B cell (primary cell): ENCODE measurements around the gene TFB1M. TPM values are rescaled to one million over a fixed set of nuclear protein-coding genes. Genes with fewer than 3 reads are reported as not detected.

Experiments used
- ATAC-seq: fragments of 200-7000 bp; cut with Tn5 transposase; one replicate; pipeline ENCODE4 v1.10.0; 2021; ENCODE audit warnings: low read depth, mild to moderate bottlenecking, moderate number of reproducible peaks, moderate library complexity
- CTCF ChIA-PET: fragments of 350-600 bp; sonication (Branson Sonifier 250); formaldehyde crosslinking; loops from one replicate; lab custom pipeline; 2021; ENCODE audit warnings: antibody characterized with exemption, inconsistent platforms; lab: Charles Lee
- POLR2A ChIA-PET: fragments of 350-600 bp; sonication (Branson Sonifier 250); formaldehyde crosslinking; loops from one replicate; lab custom pipeline; 2021; ENCODE audit warnings: antibody characterized with exemption; lab: Charles Lee
- DNase-seq: peaks from one replicate; pipeline ENCODE4 v3.0.0; 2013
- H2AFZ ChIP-seq: 2 replicates; pipeline ENCODE4 v1.6.1; 2012; ENCODE audit warnings: mild to moderate bottlenecking, low read depth, low read length; ENCODE audit not compliant: insufficient read depth, poor library complexity, severe bottlenecking
- H3K27ac ChIP-seq, 2 donors: 1 replicate in 1 of 2; 2 replicates in 1 of 2; pipeline ENCODE4 v1.5.1; 2012 to 2013; ENCODE audit warnings: low read length in 2 of 2, mild to moderate bottlenecking in 2 of 2, moderate library complexity in 1 of 2
- H3K27me3 ChIP-seq, 4 experiments: fragments of 200-600 bp in 1 of 4; sonication (generic) in 1 of 4; replicated peaks in 1 of 4; 1 replicate in 2 of 4; 2 replicates in 2 of 4; pipeline versions ENCODE4 v1.6.1 to v1.7.0; 2013 to 2016; ENCODE audit warnings: low read length in 3 of 4, mild to moderate bottlenecking in 2 of 4, mixed read lengths in 1 of 4, moderate library complexity in 1 of 4; ENCODE audit not compliant: insufficient read depth in 4 of 4, control insufficient read depth in 3 of 4; ENCODE audit errors: control extremely low read depth in 1 of 4
- H3K36me3 ChIP-seq, 2 experiments: replicated peaks in 1 of 2; 1 replicate in 1 of 2; 2 replicates in 1 of 2; pipeline versions ENCODE4 v1.6.1 to v1.7.1; 2013; ENCODE audit warnings: low read length in 1 of 2; ENCODE audit not compliant: insufficient read depth in 2 of 2, control insufficient read depth in 1 of 2; ENCODE audit errors: control extremely low read depth in 1 of 2, extremely low read depth in 1 of 2
- H3K4me1 ChIP-seq, 2 donors: fragments of 200-600 bp in 1 of 2; sonication (generic) in 1 of 2; 1 replicate in 1 of 2; 2 replicates in 1 of 2; pipeline versions ENCODE4 v1.5.1 to v1.6.1; 2013 to 2017; ENCODE audit warnings: low read length in 2 of 2; ENCODE audit not compliant: control insufficient read depth in 2 of 2, insufficient read depth in 2 of 2
- H3K4me2 ChIP-seq: replicated peaks from 2 replicates; pipeline ENCODE3; 2012; ENCODE audit warnings: mild to moderate bottlenecking, low read depth, low read length; ENCODE audit not compliant: poor library complexity, severe bottlenecking
- H3K4me3 ChIP-seq, 5 experiments: fragments of 200-600 bp in 1 of 5; sonication (generic) in 1 of 5; 1 replicate in 3 of 5; 2 replicates in 2 of 5; pipeline versions ENCODE4 v1.5.1 to v1.7.0; 2011 to 2016; ENCODE audit warnings: low read length in 4 of 5, mild to moderate bottlenecking in 4 of 5, low read depth in 2 of 5, control low read depth in 1 of 5, moderate library complexity in 1 of 5; ENCODE audit not compliant: insufficient read depth in 1 of 5; ENCODE audit errors: control extremely low read depth in 1 of 5, extremely low read depth in 1 of 5
- H3K79me2 ChIP-seq: fragments of 200-600 bp; sonication (generic); one replicate; pipeline ENCODE4 v1.6.0; 2016; ENCODE audit warnings: low read length; ENCODE audit not compliant: control insufficient read depth, insufficient read depth
- H3K9ac ChIP-seq: fragments of 200-600 bp; sonication (generic); 2 replicates; pipeline ENCODE4 v1.6.1; 2017; ENCODE audit warnings: mild to moderate bottlenecking, low read length, moderate library complexity
- H3K9me3 ChIP-seq, 3 donors: one replicate each; pipeline versions ENCODE4 v1.6.1 to v1.7.1; 2013; ENCODE audit warnings: low read length in 2 of 3; ENCODE audit not compliant: control insufficient read depth in 2 of 3, insufficient read depth in 1 of 3; ENCODE audit errors: control extremely low read depth in 1 of 3
- H4K20me1 ChIP-seq: 2 replicates; pipeline ENCODE4 v1.6.0; 2012; ENCODE audit warnings: mild to moderate bottlenecking, low read length; ENCODE audit not compliant: insufficient read depth, control insufficient read depth, poor library complexity, severe bottlenecking
- H3K27ac Mint-ChIP-seq: one replicate; pipeline ENCODE4 v1.8.0; 2021; ENCODE audit warnings: mixed read lengths
- H3K27me3 Mint-ChIP-seq: one replicate; pipeline ENCODE4 v1.8.0; 2021; ENCODE audit warnings: mixed read lengths
- H3K4me1 Mint-ChIP-seq: one replicate; pipeline ENCODE4 v1.8.0; 2021; ENCODE audit warnings: mixed read lengths
- H3K4me3 Mint-ChIP-seq: one replicate; pipeline ENCODE4 v1.8.0; 2021; ENCODE audit warnings: mixed read lengths
- H3K9me3 Mint-ChIP-seq: one replicate; pipeline ENCODE4 v1.8.0; 2022; ENCODE audit warnings: mixed read lengths; ENCODE audit not compliant: insufficient read depth
- EZH2 ChIP-seq: IDR thresholded peaks from 2 replicates; pipeline ENCODE4 v1.6.1; 2012; ENCODE audit warnings: borderline replicate concordance, low read depth, mild to moderate bottlenecking, moderate library complexity, low read length; ENCODE audit not compliant: insufficient read depth, poor library complexity, severe bottlenecking
- WGBS: methylation state at CpG from one replicate; pipeline ENCODE4 v1.1.5; 2013; ENCODE audit warnings: missing lambda C conversion rate; ENCODE audit not compliant: insufficient coverage; 5-methylcytosine and 5-hydroxymethylcytosine counted together
- intact Hi-C: fragments of 100-400 bp; cut with micrococcal nuclease; formaldehyde crosslinking; loops from one replicate; pipeline ENCODE4 v1.10.0; 2022
- polyA plus RNA-seq: library from polyadenylated mRNA; depleted of rRNA; stranded (reverse); fragments of >200 nt; gene quantifications from 2 replicates; pipeline ENCODE4 v1.2.3, GENCODE V29; 2012
- total RNA-seq, 2 donors: library from RNA; stranded (reverse); fragments of 120-200 nt in 1 of 2; gene quantifications; 1 replicate in 1 of 2; 2 replicates in 1 of 2; pipeline versions ENCODE4 v1.2.3 to v1.2.4, GENCODE V29; 2013 to 2022
- TF ChIP-seq, protein P1 (sequence below): fragments of 200-600 bp; IDR thresholded peaks from one replicate; pipeline ENCODE4 v1.8.0; 2022; ENCODE audit warnings: antibody characterized with exemption, mild to moderate bottlenecking

The TFB1M gene
- total and polyA plus RNA-seq, 2 donors (not counting 1 experiment from before 2014, with no cell fraction given): 18.6 to 49.9 TPM

- no peaks in the 10 kb centered on the region for H3K9me3 Mint-ChIP-seq
- no peaks in the 10 kb centered on the region for H3K9me3 ChIP-seq
- ChIA-PET CTCF (interaction anchor here (1.0 to 2.4 kb wide), 2 partner anchors 21 to 89 kb away, joined by 3 to 11 read pairs; no protein-coding TSS in a partner anchor), POLR2A (no interaction called here)
- H4K20me1 ChIP-seq: no peaks in the 10 kb centered on the region
- H3K27me3 ChIP-seq: no peaks in the 10 kb centered on the region
- H3K4me1 ChIP-seq: peaks cover under 1% of the 10 kb centered on the region in 2 donors
- no peaks in the 10 kb centered on the region for H3K79me2 ChIP-seq
- H3K4me3 ChIP-seq: no peak overlapping the region
- intact Hi-C loops: loop anchor here (5.0 kb wide), 1 partner anchor 585 kb away; no protein-coding TSS in a partner anchor
- no peak overlapping the region for H3K27ac Mint-ChIP-seq
- no peak overlapping the region for H3K27ac ChIP-seq
- DNase-seq: no peak
- TF ChIP-seq, protein P1, sequence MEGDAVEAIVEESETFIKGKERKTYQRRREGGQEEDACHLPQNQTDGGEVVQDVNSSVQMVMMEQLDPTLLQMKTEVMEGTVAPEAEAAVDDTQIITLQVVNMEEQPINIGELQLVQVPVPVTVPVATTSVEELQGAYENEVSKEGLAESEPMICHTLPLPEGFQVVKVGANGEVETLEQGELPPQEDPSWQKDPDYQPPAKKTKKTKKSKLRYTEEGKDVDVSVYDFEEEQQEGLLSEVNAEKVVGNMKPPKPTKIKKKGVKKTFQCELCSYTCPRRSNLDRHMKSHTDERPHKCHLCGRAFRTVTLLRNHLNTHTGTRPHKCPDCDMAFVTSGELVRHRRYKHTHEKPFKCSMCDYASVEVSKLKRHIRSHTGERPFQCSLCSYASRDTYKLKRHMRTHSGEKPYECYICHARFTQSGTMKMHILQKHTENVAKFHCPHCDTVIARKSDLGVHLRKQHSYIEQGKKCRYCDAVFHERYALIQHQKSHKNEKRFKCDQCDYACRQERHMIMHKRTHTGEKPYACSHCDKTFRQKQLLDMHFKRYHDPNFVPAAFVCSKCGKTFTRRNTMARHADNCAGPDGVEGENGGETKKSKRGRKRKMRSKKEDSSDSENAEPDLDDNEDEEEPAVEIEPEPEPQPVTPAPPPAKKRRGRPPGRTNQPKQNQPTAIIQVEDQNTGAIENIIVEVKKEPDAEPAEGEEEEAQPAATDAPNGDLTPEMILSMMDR: no peak
- no peak for TF ChIP-seq EZH2
- WGBS: 92% methylated on average over 1 of the region's 2 CpGs
- no peak overlapping the region for H3K9ac ChIP-seq
- H3K27me3 Mint-ChIP-seq: no peaks in the 10 kb centered on the region
- no peak overlapping the region for H2AFZ ChIP-seq
- no peak for ATAC-seq
- H3K4me3 Mint-ChIP-seq: no peak overlapping the region
- peaks cover 5% of the 10 kb centered on the region for H3K4me1 Mint-ChIP-seq
- H3K36me3 ChIP-seq: peaks cover 12 to 32% of the 10 kb centered on the region in 2 experiments
- no peak overlapping the region for H3K4me2 ChIP-seq
Observed at GRCh38 chr6:155267411-155267810, 46.9 kb downstream of the TFB1M start.

DNA sequence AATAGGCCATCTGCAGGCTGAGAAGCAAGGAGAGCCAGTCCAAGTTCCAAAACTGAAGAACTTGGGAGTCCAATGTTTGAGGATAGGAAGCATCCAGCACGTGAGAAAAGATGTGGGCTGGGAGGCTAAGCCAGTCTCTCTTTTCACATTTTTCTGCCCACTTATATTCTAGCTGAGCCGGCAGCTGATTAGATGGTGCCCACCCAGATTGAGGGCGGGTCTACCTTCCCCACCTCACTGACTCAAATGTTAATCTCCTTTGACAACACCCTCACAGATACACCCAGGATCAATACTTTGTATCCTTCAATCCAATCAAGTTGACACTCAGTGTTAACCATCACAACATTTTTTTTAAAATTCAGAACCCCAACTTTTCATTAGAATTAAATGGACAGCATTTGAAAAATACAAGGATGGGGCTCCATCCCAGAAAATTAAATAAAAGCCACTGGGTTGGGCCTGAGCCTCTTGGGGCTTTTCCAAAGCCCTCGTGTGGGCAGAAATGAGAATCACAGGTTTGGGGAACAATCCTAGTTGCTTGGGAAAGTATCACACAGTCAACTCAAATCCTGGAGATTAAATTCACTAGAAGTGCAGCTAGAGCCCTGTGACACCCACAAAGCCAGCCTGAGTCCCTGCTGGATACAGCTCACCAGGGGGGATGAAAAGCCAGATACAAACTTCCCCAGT is 48.3 kb downstream of the TFB1M start:
- ChIA-PET CTCF (interaction anchor here (0.9 kb wide), 1 partner anchor 590 kb away, joined by 3 read pairs; no protein-coding TSS in a partner anchor), POLR2A (no interaction called here)
- DNase-seq (no peak), ATAC-seq (no peak)
- no peaks in the 10 kb centered on the region for H3K79me2 ChIP-seq
- H3K9ac ChIP-seq: no peak overlapping the region
- peaks cover 17 to 37% of the 10 kb centered on the region in 2 experiments for H3K36me3 ChIP-seq
- Mint-ChIP-seq H3K27ac (no peak overlapping the region), H3K9me3 (no peaks in the 10 kb centered on the region), H3K4me3 (no peak overlapping the region), H3K27me3 (no peaks in the 10 kb centered on the region), H3K4me1 (peaks cover 11% of the 10 kb centered on the region)
- TF ChIP-seq EZH2: no peak
- TF ChIP-seq, protein P1: no peak
- no peaks in the 10 kb centered on the region for H4K20me1 ChIP-seq
- intact Hi-C loops: loop anchor here (5.0 kb wide), 1 partner anchor 584 kb away; no protein-coding TSS in a partner anchor
- H3K9me3 ChIP-seq: no peaks in the 10 kb centered on the region
- no peaks in the 10 kb centered on the region for H3K27me3 ChIP-seq
- 94% methylated on average over 3 of the region's 4 CpGs for WGBS
- no peak overlapping the region for H3K4me3 ChIP-seq
- H3K4me1 ChIP-seq: peaks cover 3 to 5% of the 10 kb centered on the region in 2 donors
- H3K4me2 ChIP-seq: no peak overlapping the region
- H3K27ac ChIP-seq: no peak overlapping the region
- no peak overlapping the region for H2AFZ ChIP-seq
